GM12878 (cell line): Measurements from ENCODE around the gene ALB.

ENCODE experiments used
- STAT1 ChIP-seq: fragments of 450-650 bp; conservative IDR thresholded peaks from 2 replicates; pipeline ENCODE4 v1.6.1; 2014; ENCODE audit warnings: antibody characterized with exemption, mild to moderate bottlenecking
- TF ChIP-seq, protein P1 (sequence below): fragments of 450-650 bp; IDR thresholded peaks from 2 replicates; pipeline ENCODE4 v1.6.1; 2017; ENCODE audit warnings: mild to moderate bottlenecking

DNA sequence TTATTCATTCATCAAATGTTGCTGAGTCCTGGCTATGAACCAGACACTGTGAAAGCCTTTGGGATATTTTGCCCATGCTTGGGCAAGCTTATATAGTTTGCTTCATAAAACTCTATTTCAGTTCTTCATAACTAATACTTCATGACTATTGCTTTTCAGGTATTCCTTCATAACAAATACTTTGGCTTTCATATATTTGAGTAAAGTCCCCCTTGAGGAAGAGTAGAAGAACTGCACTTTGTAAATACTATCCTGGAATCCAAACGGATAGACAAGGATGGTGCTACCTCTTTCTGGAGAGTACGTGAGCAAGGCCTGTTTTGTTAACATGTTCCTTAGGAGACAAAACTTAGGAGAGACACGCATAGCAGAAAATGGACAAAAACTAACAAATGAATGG lies 30.2 kb downstream of the ALB start:
- TF ChIP-seq, protein P1, sequence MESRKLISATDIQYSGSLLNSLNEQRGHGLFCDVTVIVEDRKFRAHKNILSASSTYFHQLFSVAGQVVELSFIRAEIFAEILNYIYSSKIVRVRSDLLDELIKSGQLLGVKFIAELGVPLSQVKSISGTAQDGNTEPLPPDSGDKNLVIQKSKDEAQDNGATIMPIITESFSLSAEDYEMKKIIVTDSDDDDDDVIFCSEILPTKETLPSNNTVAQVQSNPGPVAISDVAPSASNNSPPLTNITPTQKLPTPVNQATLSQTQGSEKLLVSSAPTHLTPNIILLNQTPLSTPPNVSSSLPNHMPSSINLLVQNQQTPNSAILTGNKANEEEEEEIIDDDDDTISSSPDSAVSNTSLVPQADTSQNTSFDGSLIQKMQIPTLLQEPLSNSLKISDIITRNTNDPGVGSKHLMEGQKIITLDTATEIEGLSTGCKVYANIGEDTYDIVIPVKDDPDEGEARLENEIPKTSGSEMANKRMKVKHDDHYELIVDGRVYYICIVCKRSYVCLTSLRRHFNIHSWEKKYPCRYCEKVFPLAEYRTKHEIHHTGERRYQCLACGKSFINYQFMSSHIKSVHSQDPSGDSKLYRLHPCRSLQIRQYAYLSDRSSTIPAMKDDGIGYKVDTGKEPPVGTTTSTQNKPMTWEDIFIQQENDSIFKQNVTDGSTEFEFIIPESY, result no peak
- no peak for TF ChIP-seq STAT1
